GM12891 (cell line): ENCODE data around the gene CLUH.
"Not testable (repeated sequence)": the region's sequence is repeated elsewhere in the genome, so short reads cannot be mapped to it uniquely, and the experiment has no call there.

ENCODE experiments used
- DNase-seq: peaks from one replicate; pipeline ENCODE4 v3.0.0; 2011; ENCODE audit warnings: low spot score; ENCODE audit not compliant: insufficient read length
- FAIRE-seq: peaks from 2 replicates; lab custom pipeline; 2011; peaks lifted over from hg19 to GRCh38; lab: Jason Lieb, UNC
- PAX5 ChIP-seq: IDR thresholded peaks from 2 replicates; pipeline ENCODE4 v1.6.1; 2011; ENCODE audit warnings: low read length, moderate library complexity, mild to moderate bottlenecking; ENCODE audit not compliant: insufficient read depth, severe bottlenecking
- POLR2A ChIP-seq: IDR thresholded peaks from 2 replicates; pipeline ENCODE4 v1.6.1; 2011; ENCODE audit warnings: low read depth, low read length, control low read depth
- POLR2AphosphoS5 ChIP-seq: IDR thresholded peaks from 2 replicates; pipeline ENCODE4 v1.6.1; 2011; ENCODE audit warnings: low read depth, low read length, control low read depth
- POU2F2 ChIP-seq: IDR thresholded peaks from 2 replicates; pipeline ENCODE4 v1.6.1; 2011; ENCODE audit warnings: low read depth, mild to moderate bottlenecking, control low read depth, low read length, moderate library complexity
- SPI1 ChIP-seq: IDR thresholded peaks from 2 replicates; pipeline ENCODE4 v1.6.1; 2011; ENCODE audit warnings: low read depth, low read length, control low read depth
- TAF1 ChIP-seq: IDR thresholded peaks from 2 replicates; pipeline ENCODE4 v1.6.1; 2011; ENCODE audit warnings: low read depth, low read length, control low read depth

The CLUH gene

GRCh38 chr17:2703181-2703580, 8.4 kb downstream of the CLUH start:
- DNase-seq (no peak), FAIRE-seq (no peak)
- no peak for TF ChIP-seq POU2F2
- no peak for TF ChIP-seq POLR2A
- no peak for TF ChIP-seq PAX5
- TF ChIP-seq SPI1 = no peak
- TF ChIP-seq POLR2AphosphoS5 = no peak
- TF ChIP-seq TAF1 = no peak

GRCh38 chr17:2701996-2702741, 9.4 kb downstream of the CLUH start:
- TF ChIP-seq POU2F2 (no peak), SPI1 (no peak), PAX5 (no peak), POLR2A (no peak), TAF1 (no peak), POLR2AphosphoS5 (no peak)
- FAIRE-seq (no peak), DNase-seq (no peak)

DNA sequence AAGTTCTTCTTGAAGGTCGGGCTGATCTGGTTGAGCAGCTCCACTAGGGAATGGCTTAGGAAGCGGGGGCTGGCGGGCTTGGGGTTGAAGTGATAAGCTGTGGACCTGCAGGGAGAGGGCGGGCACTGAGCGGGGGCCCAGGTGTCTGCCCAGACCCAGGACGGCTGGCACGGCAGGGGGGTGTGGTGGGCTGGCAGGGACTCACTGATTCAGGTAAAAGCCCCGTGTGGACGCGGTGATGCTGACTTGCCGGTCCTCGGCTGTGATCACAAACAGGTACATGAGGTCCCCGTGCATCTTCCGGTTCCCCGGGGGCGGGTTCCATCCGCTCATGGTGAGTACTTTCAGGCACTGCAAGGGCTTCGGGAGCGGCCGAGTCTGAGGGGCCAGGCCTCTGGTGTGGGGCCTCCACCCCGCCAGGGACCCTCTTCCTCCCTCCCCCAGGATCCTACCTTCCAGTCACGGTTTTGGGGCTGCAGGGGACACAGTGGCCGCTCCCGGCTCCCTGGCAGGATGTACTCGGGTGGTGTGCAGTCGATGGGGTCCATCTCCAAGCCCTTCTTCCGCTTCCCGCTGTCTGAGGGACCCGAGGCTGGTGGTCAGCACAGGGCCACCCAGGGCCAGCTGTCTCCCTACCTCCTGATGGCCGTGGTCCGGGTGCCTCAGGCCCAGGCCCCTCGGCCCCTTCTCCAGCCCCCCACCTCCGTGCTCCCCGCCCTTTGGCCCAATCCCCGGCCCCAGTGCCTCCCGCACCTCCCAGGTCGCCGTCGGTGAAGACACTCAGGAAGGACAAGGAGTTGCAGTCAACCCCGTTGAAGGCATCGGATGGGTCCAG, 10.2 kb downstream of the CLUH start:
- peak; percentile 23 for DNase-seq
- no peak for TF ChIP-seq SPI1
- TF ChIP-seq PAX5 = no peak
- no peak for TF ChIP-seq POLR2AphosphoS5
- no peak for TF ChIP-seq POLR2A
- TF ChIP-seq POU2F2 = no peak
- TF ChIP-seq TAF1 = no peak
- FAIRE-seq = no peak

- no peak for TF ChIP-seq PAX5
- TF ChIP-seq POLR2A = no peak
- no peak for TF ChIP-seq TAF1
- TF ChIP-seq SPI1 = no peak
- no peak for TF ChIP-seq POLR2AphosphoS5
- peak; percentile 20 for DNase-seq
- no peak for FAIRE-seq
Observed at GRCh38 chr17:2700491-2701141, 10.9 kb downstream of the CLUH start.

DNA sequence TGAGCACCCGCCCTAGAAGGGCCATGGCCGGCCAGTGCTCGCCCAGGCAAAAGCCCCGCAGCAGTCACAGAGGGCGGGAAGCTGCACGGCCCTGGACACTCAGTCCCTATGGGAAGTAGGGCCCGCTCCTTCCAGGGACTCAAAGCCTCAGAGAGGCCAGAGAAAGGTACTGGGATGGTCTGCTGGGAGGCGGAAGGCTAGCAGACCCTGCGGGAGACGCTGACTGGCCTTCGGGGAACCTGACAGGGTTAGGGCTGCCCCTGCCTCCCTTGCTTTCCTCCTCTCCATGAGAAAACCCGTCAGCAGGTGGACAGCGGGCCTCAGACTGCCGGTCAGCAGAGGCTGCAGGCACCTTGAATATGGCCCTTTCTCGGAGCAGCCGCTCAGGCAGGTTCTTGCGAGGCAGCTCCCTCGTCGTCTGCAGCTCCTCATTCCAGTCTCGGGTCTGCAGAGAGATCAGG, 11.5 kb downstream of the CLUH start:
- peak; percentile 23 for DNase-seq
- no peak for FAIRE-seq
- no peak for TF ChIP-seq SPI1
- no peak for TF ChIP-seq PAX5
- no peak for TF ChIP-seq POLR2AphosphoS5
- TF ChIP-seq POLR2A = no peak
- TF ChIP-seq TAF1 = no peak
- no peak for TF ChIP-seq POU2F2

- DNase-seq, FAIRE-seq: not testable (repeated sequence)
Observed at GRCh38 chr17:2699216-2699805, 12.3 kb downstream of the CLUH start.

DNA sequence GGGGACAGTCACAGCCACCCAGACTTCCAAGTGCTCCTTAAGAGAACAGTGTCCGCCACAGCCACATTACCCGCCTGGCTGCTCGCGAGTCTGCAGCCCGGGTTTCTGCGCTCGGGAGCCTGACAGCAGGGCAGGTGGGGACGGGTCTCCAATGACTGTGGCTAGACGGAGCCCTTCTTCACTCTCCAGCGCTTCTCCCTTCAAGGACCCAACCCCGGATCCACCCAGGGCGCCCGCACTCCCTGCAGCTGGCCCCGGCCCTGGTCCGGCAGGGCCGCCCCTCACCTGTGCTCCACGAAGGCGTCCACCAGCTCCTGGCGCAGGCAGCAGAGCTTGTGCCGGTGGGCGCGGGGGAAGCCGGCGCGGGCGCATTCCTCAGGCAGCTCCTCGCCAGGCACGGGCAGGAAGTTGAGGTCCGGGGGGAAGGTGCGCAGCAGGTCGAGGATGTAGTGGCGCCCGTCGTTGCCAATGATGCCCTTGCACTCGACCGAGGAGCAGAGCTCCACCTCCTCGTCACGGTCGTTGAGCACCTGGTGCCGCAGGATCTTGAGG, 13.9 kb downstream of the CLUH start:
- DNase-seq (peak; percentile 33), FAIRE-seq (no peak)
- TF ChIP-seq POU2F2 (no peak), PAX5 (no peak), POLR2A (no peak)

GRCh38 chr17:2695961-2696760, 15.4 kb downstream of the CLUH start:
- DNase-seq = peak; percentile 22
- no peak for FAIRE-seq
- no peak for TF ChIP-seq POU2F2
- TF ChIP-seq SPI1 = no peak
